Measurements from ENCODE around the gene TTLL11.

Gene TTLL11

DNA sequence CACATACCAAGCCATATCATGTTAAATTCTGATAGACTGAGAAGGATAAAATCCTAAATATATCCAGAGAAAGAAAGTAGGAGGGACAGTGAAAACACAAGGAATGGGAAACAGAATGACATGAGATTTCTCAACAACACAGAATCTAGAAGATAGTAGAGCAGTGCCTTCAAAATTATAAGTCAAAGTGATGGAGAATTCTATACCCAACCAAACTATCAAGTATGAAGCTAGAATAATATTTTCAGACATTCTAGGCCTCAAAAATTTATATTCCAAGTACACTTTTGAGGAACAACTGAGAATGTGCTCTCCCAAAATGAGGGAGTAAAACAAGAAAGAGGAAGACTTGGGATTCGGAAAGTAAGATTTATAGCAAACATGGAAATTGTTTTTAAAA lies 10.9 kb upstream of the TTLL11 start:
- no peaks in the 10 kb centered on the region for H3K4me1 ChIP-seq (ENCODE audit: insufficient read depth, low read length)
- H3K27me3 ChIP-seq (ENCODE audit: insufficient read depth, low read length), result no peaks in the 10 kb centered on the region
- whole genome bisulfite sequencing, result 100% methylated on average over 1 of the region's 1 CpG
- H3K36me3 ChIP-seq (ENCODE audit: insufficient read depth, low read length), result no peaks in the 10 kb centered on the region
- 0 out of 2 replicates have a peak, but pooled peaks cover 2% of the 10 kb centered on the region for H3K9me3 ChIP-seq (ENCODE audit: insufficient read depth, low read depth, low read length)
- no peak overlapping the region for H3K4me3 ChIP-seq (ENCODE audit: low read length)
- H3K27ac ChIP-seq (ENCODE audit: low read depth, low read length), result no peak overlapping the region
- H3K9ac ChIP-seq (ENCODE audit: low read depth, low read length), result no peak overlapping the region

DNA sequence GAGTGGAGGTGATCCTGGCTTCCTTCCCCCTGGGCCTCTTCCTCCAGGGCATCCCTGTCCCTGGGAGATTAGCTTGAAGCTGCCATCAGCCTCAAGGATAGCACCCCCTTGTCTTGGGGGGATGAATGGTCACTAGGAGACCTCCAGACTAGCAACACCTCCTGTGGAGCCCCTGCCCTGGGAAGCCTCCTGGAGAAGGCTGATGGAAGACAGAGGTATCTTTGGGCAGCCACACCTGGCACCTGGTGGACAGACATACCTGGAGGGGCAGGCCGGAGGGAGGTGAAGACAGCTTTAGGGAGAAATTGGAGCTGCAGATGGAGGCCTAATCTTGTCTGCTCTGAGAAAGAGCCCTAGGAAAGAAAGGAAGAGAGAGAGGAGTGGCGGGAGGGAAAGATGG lies 9.0 kb upstream of the TTLL11 start:
- Histone ChIP-seq H3K4me3 (ENCODE audit: low read length) (no peak overlapping the region), H3K9me3 (ENCODE audit: insufficient read depth, low read depth, low read length) (0 out of 2 replicates have a peak, but pooled peaks cover 2% of the 10 kb centered on the region), H3K36me3 (ENCODE audit: insufficient read depth, low read length) (no peaks in the 10 kb centered on the region), H3K27ac (ENCODE audit: low read depth, low read length) (no peak overlapping the region), H3K27me3 (ENCODE audit: insufficient read depth, low read length) (no peaks in the 10 kb centered on the region), H3K4me1 (ENCODE audit: insufficient read depth, low read length) (no peaks in the 10 kb centered on the region), H3K9ac (ENCODE audit: low read depth, low read length) (no peak overlapping the region)
- WGBS, result 92% methylated on average over 1 of the region's 2 CpGs

DNA sequence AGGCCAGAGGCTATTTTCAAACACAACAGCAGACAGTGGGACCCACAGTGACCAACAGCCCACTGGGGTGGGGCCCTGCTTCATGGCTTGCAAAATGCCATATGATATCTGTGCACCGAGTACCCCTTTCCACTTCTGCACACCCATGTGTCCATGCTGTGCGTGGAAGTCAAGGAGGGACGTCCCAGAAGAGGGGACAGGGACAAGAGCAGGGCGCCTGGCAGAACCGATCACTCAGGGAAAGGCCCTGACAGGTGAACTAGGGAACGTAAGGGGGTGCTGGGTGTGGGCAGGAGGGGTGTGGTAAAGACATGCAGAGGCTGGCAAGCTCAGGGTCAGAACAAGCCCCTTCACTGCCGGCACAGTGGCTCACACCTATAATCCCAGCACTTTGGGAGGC lies 7.6 kb upstream of the TTLL11 start:
- Histone ChIP-seq H3K9ac (ENCODE audit: low read depth, low read length) (no peak overlapping the region), H3K4me1 (ENCODE audit: insufficient read depth, low read length) (no peaks in the 10 kb centered on the region), H3K27ac (ENCODE audit: low read depth, low read length) (no peak overlapping the region), H3K4me3 (ENCODE audit: low read length) (no peak overlapping the region), H3K9me3 (ENCODE audit: insufficient read depth, low read depth, low read length) (0 out of 2 replicates have a peak, but pooled peaks cover 2% of the 10 kb centered on the region), H3K36me3 (ENCODE audit: insufficient read depth, low read length) (no peaks in the 10 kb centered on the region), H3K27me3 (ENCODE audit: insufficient read depth, low read length) (no peaks in the 10 kb centered on the region)
- WGBS, result 96% methylated on average over 7 of the region's 7 CpGs

DNA sequence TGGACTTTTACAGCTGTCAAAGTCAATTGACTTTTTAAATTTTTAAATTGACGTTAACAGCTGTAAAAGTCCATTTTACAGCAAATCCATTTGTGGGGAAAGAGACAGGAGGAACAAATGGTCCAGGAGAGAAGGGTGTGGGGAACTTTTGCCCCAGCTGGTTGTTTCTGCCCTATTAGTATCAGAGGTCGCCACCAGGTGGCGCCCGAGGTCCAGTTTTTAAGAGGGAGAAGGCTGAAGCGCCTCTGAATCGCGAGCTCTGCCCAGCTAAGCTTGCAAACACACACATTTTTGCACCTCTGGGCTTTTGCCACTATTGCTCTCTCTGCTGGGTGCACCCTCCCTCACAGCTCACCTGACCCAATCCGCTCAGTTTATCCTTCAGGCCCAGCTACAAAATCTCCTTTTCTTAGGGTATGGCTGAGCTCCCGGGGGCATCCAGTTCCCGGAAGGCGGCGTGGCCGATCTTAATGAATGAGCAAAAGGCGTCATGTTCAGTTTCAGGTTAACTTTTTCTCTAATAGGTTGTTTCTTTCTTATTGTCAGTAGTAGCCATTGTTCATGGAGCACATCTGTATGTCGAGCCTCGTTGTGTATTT lies 6.3 kb upstream of the TTLL11 start:
- 0 out of 2 replicates have a peak, but pooled peaks cover 2% of the 10 kb centered on the region for H3K9me3 ChIP-seq (ENCODE audit: insufficient read depth, low read depth, low read length)
- H3K36me3 ChIP-seq (ENCODE audit: insufficient read depth, low read length), result no peaks in the 10 kb centered on the region
- H3K27ac ChIP-seq (ENCODE audit: low read depth, low read length), result no peak overlapping the region
- no peaks in the 10 kb centered on the region for H3K4me1 ChIP-seq (ENCODE audit: insufficient read depth, low read length)
- peaks cover 8% of the 10 kb centered on the region; the same call in 1 of the 2 replicates for H3K27me3 ChIP-seq (ENCODE audit: insufficient read depth, low read length)
- 44% methylated on average over 16 of the region's 16 CpGs for WGBS
- H3K4me3 ChIP-seq (ENCODE audit: low read length), result no peak overlapping the region
- no peak overlapping the region for H3K9ac ChIP-seq (ENCODE audit: low read depth, low read length)

DNA sequence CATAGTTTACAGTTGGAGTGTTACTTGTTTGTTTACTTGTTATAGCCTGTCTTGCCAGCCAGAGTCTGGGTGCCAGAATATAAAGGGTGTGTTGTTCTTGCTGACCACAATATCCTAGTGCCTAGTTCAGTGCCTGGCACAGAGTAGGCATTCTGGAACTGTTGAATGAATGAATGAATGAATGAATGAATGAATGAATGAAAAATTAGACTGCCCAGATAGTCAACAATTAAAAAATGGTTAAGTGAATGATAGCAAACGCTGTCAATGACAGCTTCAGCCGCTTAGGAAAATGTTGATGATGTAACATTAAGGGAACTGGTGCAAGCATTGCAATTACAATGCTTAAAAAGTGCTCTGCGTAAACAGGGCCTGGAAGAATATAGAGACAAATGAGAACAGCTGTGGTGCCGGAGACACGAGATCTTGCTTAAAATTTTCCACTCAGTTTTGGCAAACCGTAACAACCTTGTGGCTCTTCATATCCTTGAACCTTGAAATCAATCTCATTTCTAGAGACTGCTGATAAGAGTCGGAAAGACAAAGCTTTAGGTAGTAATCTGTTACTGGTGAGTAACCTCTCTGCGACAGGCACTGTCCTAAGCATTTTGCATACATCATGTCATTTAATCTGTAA lies 4.7 kb upstream of the TTLL11 start:
- 75% methylated on average over 8 of the region's 8 CpGs for WGBS
- Histone ChIP-seq H3K9ac (ENCODE audit: low read depth, low read length) (no peak overlapping the region), H3K27me3 (ENCODE audit: insufficient read depth, low read length) (peaks cover 19% of the 10 kb centered on the region), H3K36me3 (ENCODE audit: insufficient read depth, low read length) (no peaks in the 10 kb centered on the region), H3K4me3 (ENCODE audit: low read length) (no peak overlapping the region), H3K27ac (ENCODE audit: low read depth, low read length) (no peak overlapping the region), H3K4me1 (ENCODE audit: insufficient read depth, low read length) (no peaks in the 10 kb centered on the region), H3K9me3 (ENCODE audit: insufficient read depth, low read depth, low read length) (no peaks in the 10 kb centered on the region)

DNA sequence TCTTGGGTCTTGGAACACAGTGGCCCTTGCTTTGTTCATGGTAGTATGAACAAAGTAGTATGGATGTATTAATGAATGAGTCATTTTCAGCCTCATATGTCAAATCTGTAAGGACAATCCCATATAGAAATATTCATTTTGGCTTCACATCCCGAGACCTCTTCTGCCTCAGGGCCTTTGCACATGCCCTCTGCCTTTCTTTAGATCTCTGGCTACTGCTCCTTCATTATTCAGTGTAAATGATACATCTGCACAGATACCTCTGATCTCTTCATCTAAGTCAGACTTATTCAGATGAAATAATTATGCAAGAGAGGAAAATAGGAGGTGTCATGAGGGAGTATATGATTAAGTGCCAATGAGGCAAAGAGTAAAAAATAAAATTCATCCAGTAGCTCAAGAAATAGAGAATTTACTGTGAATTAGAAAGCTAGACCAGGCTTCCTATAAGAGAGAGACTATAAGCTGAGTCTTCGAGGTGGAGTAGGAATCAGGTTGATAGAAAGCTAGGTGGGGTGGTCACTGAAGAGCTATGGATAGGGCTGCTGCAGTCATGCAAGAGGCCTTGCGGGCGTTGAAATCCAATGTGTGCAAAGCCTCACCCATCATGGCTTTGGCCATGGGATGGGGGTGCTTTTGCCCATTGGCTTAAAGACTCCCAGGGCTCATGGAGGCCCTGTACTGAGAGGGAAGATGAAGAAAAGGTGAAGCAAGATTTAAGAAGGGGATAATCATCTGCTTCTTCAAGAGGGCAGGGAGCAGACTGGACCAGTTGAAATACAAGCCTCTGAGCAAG lies 3.7 kb upstream of the TTLL11 start:
- H3K9me3 ChIP-seq (ENCODE audit: insufficient read depth, low read depth, low read length), result no peaks in the 10 kb centered on the region
- H3K36me3 ChIP-seq (ENCODE audit: insufficient read depth, low read length), result no peaks in the 10 kb centered on the region
- peaks cover 29% of the 10 kb centered on the region for H3K27me3 ChIP-seq (ENCODE audit: insufficient read depth, low read length)
- no peak overlapping the region for H3K27ac ChIP-seq (ENCODE audit: low read depth, low read length)
- WGBS, result 89% methylated on average over 4 of the region's 4 CpGs
- no peaks in the 10 kb centered on the region for H3K4me1 ChIP-seq (ENCODE audit: insufficient read depth, low read length)
- no peak overlapping the region for H3K9ac ChIP-seq (ENCODE audit: low read depth, low read length)
- no peak overlapping the region for H3K4me3 ChIP-seq (ENCODE audit: low read length)

DNA sequence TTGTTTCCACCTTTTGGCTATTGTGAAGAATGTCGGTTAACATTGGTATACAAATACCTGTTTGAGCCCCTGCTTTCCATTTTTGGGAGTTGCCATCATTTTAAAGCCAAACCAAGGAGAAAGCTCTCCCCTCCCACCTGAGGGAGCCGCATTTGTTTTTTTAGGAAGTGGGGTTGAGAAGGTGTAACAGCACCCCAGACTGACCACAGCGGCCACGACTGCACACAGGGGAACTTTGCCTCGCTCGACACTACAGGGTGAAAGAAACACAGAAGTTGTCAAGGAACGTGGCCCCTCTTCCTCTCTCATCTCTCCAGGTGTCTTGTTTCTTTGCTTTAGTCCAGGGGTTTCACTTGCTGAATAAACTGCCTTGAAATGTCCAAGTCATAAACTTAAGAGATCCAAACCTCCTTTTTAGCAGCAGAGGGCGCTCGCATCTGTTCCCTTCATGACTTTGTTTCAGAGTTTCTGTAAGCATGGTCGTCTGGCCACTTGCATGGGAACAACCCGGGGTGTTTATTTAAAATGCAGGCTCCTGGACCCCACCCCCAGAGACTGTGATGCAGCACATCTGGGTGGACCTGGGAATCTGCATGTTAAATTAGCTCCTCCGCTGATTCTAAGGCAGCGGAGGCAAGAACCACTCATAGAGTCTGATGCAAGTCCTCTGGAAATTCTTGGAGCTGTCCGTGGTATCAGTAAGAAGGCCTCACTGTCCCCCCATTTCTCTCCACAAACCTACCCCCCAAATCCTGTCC lies 2.1 kb upstream of the TTLL11 start:
- Histone ChIP-seq H3K9me3 (ENCODE audit: insufficient read depth, low read depth, low read length) (no peaks in the 10 kb centered on the region), H3K4me1 (ENCODE audit: insufficient read depth, low read length) (no peaks in the 10 kb centered on the region), H3K36me3 (ENCODE audit: insufficient read depth, low read length) (no peaks in the 10 kb centered on the region), H3K4me3 (ENCODE audit: low read length) (peak overlapping the region; percentile 45), H3K27me3 (ENCODE audit: insufficient read depth, low read length) (peaks cover 45% of the 10 kb centered on the region), H3K9ac (ENCODE audit: low read depth, low read length) (no peak overlapping the region), H3K27ac (ENCODE audit: low read depth, low read length) (no peak overlapping the region)
- WGBS, result 28% methylated on average over 14 of the region's 14 CpGs

DNA sequence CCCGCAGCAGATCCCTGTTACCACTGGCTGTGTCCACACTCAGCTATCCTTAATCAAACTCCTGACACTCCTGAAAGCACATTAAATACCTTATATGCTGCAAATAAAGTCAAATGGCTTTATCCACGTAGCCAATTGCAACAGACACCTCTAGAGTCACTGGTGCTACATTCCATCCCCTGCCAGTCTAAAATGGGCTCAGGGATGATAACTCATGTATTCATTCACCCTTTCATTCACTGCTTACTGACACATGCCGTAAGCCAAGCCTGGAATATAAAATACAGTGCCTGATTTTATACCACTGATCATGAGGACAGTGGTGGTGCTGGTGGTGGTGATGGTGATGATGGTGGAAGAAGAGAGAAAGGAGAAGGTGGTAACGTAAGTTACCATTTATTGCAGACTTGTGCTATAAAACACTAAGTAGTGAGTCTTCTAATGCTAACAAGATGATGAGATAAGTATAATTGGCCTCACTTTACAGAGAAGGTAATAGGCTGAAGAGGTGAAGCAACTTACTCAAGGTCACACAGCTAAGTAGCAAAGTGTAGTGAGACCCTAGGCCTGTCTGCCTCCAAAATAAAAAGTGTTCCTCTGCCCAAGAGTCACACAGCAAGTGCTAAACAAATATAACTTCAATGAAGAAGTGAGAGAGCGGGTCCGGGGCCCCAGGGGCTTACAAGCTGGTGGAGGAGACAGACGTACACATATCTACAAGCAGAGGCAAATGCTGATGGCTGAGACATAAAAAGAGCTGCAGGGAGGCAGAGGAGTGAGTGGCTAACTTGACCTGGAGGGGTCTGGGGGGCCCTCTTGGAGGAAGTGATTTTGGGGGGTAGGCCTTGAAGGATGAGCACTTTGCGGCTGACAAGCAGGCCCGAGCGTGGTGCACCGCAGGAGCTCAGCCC lies 1.2 kb downstream of the TTLL11 start:
- no peak overlapping the region for H3K9ac ChIP-seq (ENCODE audit: low read depth, low read length)
- peak overlapping the region; percentile 83 for H3K4me3 ChIP-seq (ENCODE audit: low read length)
- no peaks in the 10 kb centered on the region for H3K9me3 ChIP-seq (ENCODE audit: insufficient read depth, low read depth, low read length)
- 73% methylated on average over 11 of the region's 11 CpGs for WGBS
- H3K27ac ChIP-seq (ENCODE audit: low read depth, low read length), result no peak overlapping the region
- H3K36me3 ChIP-seq (ENCODE audit: insufficient read depth, low read length), result no peaks in the 10 kb centered on the region
- H3K4me1 ChIP-seq (ENCODE audit: insufficient read depth, low read length), result no peaks in the 10 kb centered on the region
- H3K27me3 ChIP-seq (ENCODE audit: insufficient read depth, low read length), result peaks cover 62% of the 10 kb centered on the region

DNA sequence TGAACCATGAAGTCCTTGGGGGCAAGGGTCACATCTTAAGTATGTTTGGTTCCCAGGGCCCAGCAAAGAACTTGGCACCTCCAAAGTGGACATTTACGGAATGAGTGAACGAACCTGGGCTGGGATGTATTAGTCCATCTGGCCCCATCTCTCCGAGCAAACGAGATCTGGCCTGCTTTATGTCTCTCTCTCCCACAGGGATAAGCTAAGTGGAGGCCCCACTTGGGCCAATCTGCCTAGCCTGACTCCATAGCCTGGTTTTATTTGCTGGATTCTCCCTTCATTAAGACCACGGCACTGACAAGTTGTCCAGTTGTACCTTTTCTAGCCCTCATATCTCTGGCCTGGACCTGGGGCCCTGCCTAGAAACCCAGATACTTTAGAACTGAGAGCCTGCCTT lies 2.1 kb downstream of the TTLL11 start:
- 91% methylated on average over 5 of the region's 5 CpGs for WGBS
- Histone ChIP-seq H3K9ac (ENCODE audit: low read depth, low read length) (no peak overlapping the region), H3K4me3 (ENCODE audit: low read length) (no peak overlapping the region), H3K9me3 (ENCODE audit: insufficient read depth, low read depth, low read length) (no peaks in the 10 kb centered on the region), H3K27ac (ENCODE audit: low read depth, low read length) (no peak overlapping the region), H3K27me3 (ENCODE audit: insufficient read depth, low read length) (peaks cover 64% of the 10 kb centered on the region), H3K36me3 (ENCODE audit: insufficient read depth, low read length) (no peaks in the 10 kb centered on the region), H3K4me1 (ENCODE audit: insufficient read depth, low read length) (no peaks in the 10 kb centered on the region)

DNA sequence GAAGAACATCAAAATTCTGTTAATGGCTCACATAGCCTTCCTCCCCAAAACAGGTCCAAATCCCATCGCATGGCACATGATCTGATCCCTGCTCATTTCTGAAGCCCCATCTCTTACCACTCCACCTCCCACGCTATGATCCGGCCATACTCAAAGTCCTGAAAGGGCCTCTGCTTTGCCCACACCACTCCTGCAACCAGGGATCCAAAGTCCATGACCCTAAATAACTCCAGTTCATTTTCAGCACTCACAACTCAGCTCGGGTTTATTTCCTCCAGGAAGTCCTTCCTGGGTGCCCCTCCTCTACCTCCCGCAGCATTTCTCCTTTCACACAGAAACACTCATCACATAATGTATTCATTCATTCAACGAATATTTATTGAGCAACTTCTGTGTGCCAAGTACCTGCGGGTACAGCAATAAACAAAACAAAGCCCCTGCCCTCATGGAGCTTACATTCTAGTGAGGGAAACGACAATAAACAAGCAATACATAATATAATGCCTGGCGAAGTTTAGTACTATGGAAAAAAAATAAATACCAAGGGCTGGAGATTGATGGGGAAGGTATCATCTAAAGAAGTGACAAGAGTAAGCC lies 2.7 kb downstream of the TTLL11 start:
- Histone ChIP-seq H3K4me3 (ENCODE audit: low read length) (no peak overlapping the region), H3K4me1 (ENCODE audit: insufficient read depth, low read length) (no peaks in the 10 kb centered on the region), H3K9ac (ENCODE audit: low read depth, low read length) (no peak overlapping the region), H3K27me3 (ENCODE audit: insufficient read depth, low read length) (peaks cover 69% of the 10 kb centered on the region), H3K36me3 (ENCODE audit: insufficient read depth, low read length) (no peaks in the 10 kb centered on the region), H3K27ac (ENCODE audit: low read depth, low read length) (no peak overlapping the region), H3K9me3 (ENCODE audit: insufficient read depth, low read depth, low read length) (no peaks in the 10 kb centered on the region)
- 87% methylated on average over 8 of the region's 9 CpGs for WGBS
